ENCODE results near the gene PATE2. TPM values are rescaled to one million over a fixed set of nuclear protein-coding genes. Genes with fewer than 3 reads are reported as not detected.

PATE2 gene
- total RNA-seq, 1 donor from 2014 or later = not detected

DNA sequence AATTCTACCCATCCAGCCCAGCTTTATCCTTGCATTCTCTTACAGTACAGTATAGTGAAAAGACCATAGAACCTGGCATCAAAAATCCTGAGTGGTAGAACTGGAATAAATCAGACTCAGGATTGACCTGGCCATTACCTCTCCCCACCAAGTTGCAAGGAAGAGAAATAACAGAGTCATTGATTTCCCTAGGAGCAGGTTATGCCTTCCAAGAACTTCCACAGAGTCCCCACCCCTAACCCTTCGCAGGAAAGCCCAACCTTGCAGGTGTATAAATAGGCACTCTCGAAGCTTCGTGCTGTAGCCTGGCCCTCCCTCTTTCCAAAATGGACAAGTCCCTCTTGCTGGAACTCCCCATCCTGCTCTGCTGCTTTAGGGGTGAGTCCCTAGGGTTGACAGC is 32.6 kb downstream of the PATE2 start, which contains the start of gene PATE1:
PATE1 (plus strand) TSS at position 301 of the 400 bp plus-strand sequence; CDS start at position 327, 26 bp downstream.
- H3K4me3 ChIP-seq (ENCODE audit: low read depth, low read length) = no peak within 1 kb of the TSS
- H3K36me3 ChIP-seq (ENCODE audit: control insufficient read depth, insufficient read depth, low read length) = no peaks in the 10 kb centered on the region
- DNase-seq (ENCODE audit: low read depth) = no peak
- H3K27me3 ChIP-seq (ENCODE audit: control insufficient read depth, insufficient read depth, low read length) = no peaks in the 10 kb centered on the region
- TF ChIP-seq, protein P1, sequence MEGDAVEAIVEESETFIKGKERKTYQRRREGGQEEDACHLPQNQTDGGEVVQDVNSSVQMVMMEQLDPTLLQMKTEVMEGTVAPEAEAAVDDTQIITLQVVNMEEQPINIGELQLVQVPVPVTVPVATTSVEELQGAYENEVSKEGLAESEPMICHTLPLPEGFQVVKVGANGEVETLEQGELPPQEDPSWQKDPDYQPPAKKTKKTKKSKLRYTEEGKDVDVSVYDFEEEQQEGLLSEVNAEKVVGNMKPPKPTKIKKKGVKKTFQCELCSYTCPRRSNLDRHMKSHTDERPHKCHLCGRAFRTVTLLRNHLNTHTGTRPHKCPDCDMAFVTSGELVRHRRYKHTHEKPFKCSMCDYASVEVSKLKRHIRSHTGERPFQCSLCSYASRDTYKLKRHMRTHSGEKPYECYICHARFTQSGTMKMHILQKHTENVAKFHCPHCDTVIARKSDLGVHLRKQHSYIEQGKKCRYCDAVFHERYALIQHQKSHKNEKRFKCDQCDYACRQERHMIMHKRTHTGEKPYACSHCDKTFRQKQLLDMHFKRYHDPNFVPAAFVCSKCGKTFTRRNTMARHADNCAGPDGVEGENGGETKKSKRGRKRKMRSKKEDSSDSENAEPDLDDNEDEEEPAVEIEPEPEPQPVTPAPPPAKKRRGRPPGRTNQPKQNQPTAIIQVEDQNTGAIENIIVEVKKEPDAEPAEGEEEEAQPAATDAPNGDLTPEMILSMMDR (IDR thresholded peaks at IDR 0.05; ENCODE audit: insufficient read depth, low read length, poor library complexity, severe bottlenecking) = no peak

DNA sequence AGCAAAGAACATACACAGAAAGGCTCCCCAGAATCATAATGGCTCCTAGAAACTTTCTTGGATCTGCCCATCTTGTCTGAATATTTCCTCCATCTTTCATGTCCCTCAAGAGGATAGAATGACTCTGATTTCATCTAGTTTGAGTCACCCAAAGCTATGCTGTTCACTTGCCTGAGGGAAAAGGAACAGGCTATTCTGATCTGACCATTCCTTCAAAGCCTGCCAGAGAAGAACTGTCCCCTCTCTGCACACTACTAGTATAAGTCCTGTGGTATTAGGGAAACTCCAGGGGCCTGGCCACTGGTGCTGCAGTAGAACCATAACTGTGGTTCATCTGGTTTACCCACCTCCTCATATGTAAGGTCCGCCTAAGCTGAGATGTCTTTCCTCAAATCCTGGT is 34.9 kb downstream of the PATE2 start:
- no peaks in the 10 kb centered on the region for H3K36me3 ChIP-seq (ENCODE audit: control insufficient read depth, insufficient read depth, low read length)
- TF ChIP-seq, protein P1 (IDR thresholded peaks at IDR 0.05; ENCODE audit: insufficient read depth, low read length, poor library complexity, severe bottlenecking) = no peak
- no peak for DNase-seq (ENCODE audit: low read depth)
- no peaks in the 10 kb centered on the region for H3K27me3 ChIP-seq (ENCODE audit: control insufficient read depth, insufficient read depth, low read length)
- no peak overlapping the region for H3K4me3 ChIP-seq (ENCODE audit: low read depth, low read length)

DNA sequence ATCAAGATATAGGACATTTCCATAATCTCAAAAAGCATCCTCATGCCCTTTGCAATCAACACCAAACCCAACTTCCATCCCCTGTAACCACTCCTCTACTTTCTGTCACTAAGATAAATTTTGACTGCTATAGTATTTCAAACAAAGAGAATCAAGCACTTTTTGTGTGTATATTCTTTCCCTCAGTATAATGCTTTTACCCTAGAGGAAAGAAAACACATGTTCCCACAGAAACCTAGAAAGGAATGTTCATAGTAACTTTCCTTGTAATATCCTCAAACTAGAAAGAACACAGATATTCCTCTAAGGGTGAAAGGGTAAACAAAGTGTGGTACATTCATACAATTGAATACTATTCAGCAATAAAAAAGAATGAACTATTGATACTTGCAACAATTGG is 38.0 kb downstream of the PATE2 start:
- H3K27me3 ChIP-seq (ENCODE audit: control insufficient read depth, insufficient read depth, low read length) = no peaks in the 10 kb centered on the region
- H3K4me3 ChIP-seq (ENCODE audit: low read depth, low read length) = no peak overlapping the region
- DNase-seq (ENCODE audit: low read depth) = no peak
- H3K36me3 ChIP-seq (ENCODE audit: control insufficient read depth, insufficient read depth, low read length) = no peaks in the 10 kb centered on the region
- TF ChIP-seq, protein P1 (IDR thresholded peaks at IDR 0.05; ENCODE audit: insufficient read depth, low read length, poor library complexity, severe bottlenecking) = no peak

DNA sequence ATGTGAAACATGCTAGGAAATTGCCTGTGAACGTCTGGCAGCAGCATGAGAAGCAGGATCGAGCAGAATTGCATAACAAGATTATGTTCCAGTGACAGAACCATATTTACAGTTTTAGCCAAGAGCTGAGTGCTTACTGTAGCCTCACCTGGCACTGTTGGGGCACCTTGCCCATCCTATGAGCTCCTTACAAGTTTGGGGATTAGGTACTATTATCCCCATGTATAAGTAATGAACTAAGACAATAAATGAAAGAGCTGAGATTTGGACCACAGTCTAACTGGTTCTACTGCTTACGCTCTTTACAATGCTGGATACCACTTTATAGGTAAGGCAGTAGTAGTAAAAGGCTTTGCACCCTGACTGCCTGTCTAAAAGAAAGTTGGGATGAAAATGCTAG is 49.7 kb downstream of the PATE2 start:
- Histone ChIP-seq H3K36me3 (ENCODE audit: control insufficient read depth, insufficient read depth, low read length) (no peaks in the 10 kb centered on the region), H3K4me3 (ENCODE audit: low read depth, low read length) (no peak overlapping the region), H3K27me3 (ENCODE audit: control insufficient read depth, insufficient read depth, low read length) (no peaks in the 10 kb centered on the region)
- no peak for DNase-seq (ENCODE audit: low read depth)
- TF ChIP-seq, protein P1 (IDR thresholded peaks at IDR 0.05; ENCODE audit: insufficient read depth, low read length, poor library complexity, severe bottlenecking) = no peak

Other genes starting within 250 kb of the PATE2 start
- gene EI24, start 209.4 kb downstream of the PATE2 start, total RNA-seq = 129 and 146 TPM in 2 replicates
- 187 and 208 TPM in 2 replicates for gene STT3A, start 186.0 kb downstream of the PATE2 start, total RNA-seq
- 17.5 and 19.3 TPM in 2 replicates for gene CHEK1, start 153.7 kb downstream of the PATE2 start, total RNA-seq
- gene ACRV1, start 98.0 kb downstream of the PATE2 start, total RNA-seq = not detected in 2 replicates
- gene PATE1, start 32.5 kb downstream of the PATE2 start, total RNA-seq = not detected in 2 replicates
- not detected in 2 replicates for gene PATE3, start 9.3 kb upstream of the PATE2 start, total RNA-seq
- not detected in 2 replicates for gene PATE4, start 54.5 kb upstream of the PATE2 start, total RNA-seq
- 3.6 and 5.5 TPM in 2 replicates for gene HYLS1, start 108.8 kb upstream of the PATE2 start, total RNA-seq
- 15.1 and 17.6 TPM in 2 replicates for gene PUS3, start 124.4 kb upstream of the PATE2 start, total RNA-seq
- 1.2 and 1.5 TPM in 2 replicates for gene DDX25, start 125.7 kb upstream of the PATE2 start, total RNA-seq
- not detected in 2 replicates for gene VSIG10L2, start 167.2 kb upstream of the PATE2 start, total RNA-seq